ENCODE results near the gene HAUS3.
"Not testable (repeated sequence)": the region's sequence is repeated elsewhere in the genome, so short reads cannot be mapped to it uniquely, and the experiment has no call there.

The HAUS3 gene

GRCh38 chr4:2251795-2252529 is 10.0 kb upstream of the HAUS3 start:
- no peak for DNase-seq (ENCODE audit: low read depth)

- no peak for DNase-seq (ENCODE audit: low read depth)
Observed at GRCh38 chr4:2251073-2251794, 9.3 kb upstream of the HAUS3 start.

GRCh38 chr4:2250357-2251072 is 8.6 kb upstream of the HAUS3 start:
- no peak for DNase-seq (ENCODE audit: low read depth)

GRCh38 chr4:2249526-2250356 is 7.8 kb upstream of the HAUS3 start:
- DNase-seq (ENCODE audit: low read depth): no peak

- no peak for DNase-seq (ENCODE audit: low read depth)
Observed at GRCh38 chr4:2248821-2249261, 6.9 kb upstream of the HAUS3 start.

GRCh38 chr4:2248044-2248780 is 6.3 kb upstream of the HAUS3 start:
- no peak for DNase-seq (ENCODE audit: low read depth)

- DNase-seq (ENCODE audit: low read depth): no peak
Observed at GRCh38 chr4:2247128-2248043, 5.5 kb upstream of the HAUS3 start.

GRCh38 chr4:2246384-2247127 is 4.6 kb upstream of the HAUS3 start:
- no peak for DNase-seq (ENCODE audit: low read depth)

GRCh38 chr4:2245787-2246275 is 3.9 kb upstream of the HAUS3 start:
- DNase-seq (ENCODE audit: low read depth): no peak

GRCh38 chr4:2245057-2245786 is 3.3 kb upstream of the HAUS3 start:
- no peak for DNase-seq (ENCODE audit: low read depth)

GRCh38 chr4:2243681-2244380 is 1.9 kb upstream of the HAUS3 start:
- DNase-seq (ENCODE audit: low read depth): no peak

- DNase-seq (ENCODE audit: low read depth): no peak
Observed at GRCh38 chr4:2241003-2241402, 918 bp downstream of the HAUS3 start.

- DNase-seq (ENCODE audit: low read depth): no peak
Observed at GRCh38 chr4:2236944-2237666, 4.8 kb downstream of the HAUS3 start.

GRCh38 chr4:2231082-2231481 is 10.8 kb downstream of the HAUS3 start:
- DNase-seq (ENCODE audit: low read depth): no peak

GRCh38 chr4:2226261-2226660 is 15.7 kb downstream of the HAUS3 start:
- no peak for DNase-seq (ENCODE audit: low read depth)

GRCh38 chr4:2222838-2223237 is 19.1 kb downstream of the HAUS3 start:
- DNase-seq (ENCODE audit: low read depth): no peak

- not testable (repeated sequence) for DNase-seq (ENCODE audit: low read depth)
Observed at GRCh38 chr4:2221378-2221777, 20.5 kb downstream of the HAUS3 start.

Measured in HS-27A (cell line).